ENCODE results near the gene SOX6. TPM values are rescaled to one million over a fixed set of nuclear protein-coding genes. Genes with fewer than 3 reads are reported as not detected.

The SOX6 gene
- total RNA-seq, 1 experiment from 2014 or later: 5.1 TPM

DNA sequence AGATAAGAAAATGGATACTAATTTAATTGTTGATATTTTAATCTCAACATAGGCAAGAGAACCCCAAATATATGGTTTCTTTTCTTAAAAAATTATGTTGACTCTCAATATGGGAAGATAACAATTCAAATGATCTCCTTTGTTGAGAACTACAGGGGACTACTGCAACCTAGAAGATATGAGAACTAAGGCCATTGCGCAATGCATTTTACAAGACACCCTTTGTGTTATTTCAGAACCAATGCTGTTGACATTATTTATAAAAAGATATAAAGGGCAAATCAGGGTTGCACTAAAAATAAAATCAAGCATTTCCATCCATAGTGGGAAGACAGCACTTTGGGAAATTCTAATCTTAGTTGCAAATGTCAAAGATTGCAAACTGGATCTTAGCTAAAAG is 322.3 kb downstream of the SOX6 start:
- Histone ChIP-seq H3K27ac (no peak overlapping the region), H3K36me3 (ENCODE audit: low read depth) (no peaks in the 10 kb centered on the region), H3K4me1 (replicated peaks; ENCODE audit: insufficient read depth) (no peaks in the 10 kb centered on the region), H2AFZ (no peak overlapping the region), H3K9me3 (ENCODE audit: insufficient read depth, low read depth) (no peaks in the 10 kb centered on the region), H3K9me2 (ENCODE audit: insufficient read depth) (no peaks in the 10 kb centered on the region), H4K20me1 (ENCODE audit: insufficient read depth) (no peaks in the 10 kb centered on the region), H3K79me2 (ENCODE audit: low read depth) (no peaks in the 10 kb centered on the region), H3K27me3 (ENCODE audit: insufficient read depth, low read depth) (no peaks in the 10 kb centered on the region), H3K4me3 (no peak overlapping the region), H3F3A (ENCODE audit: insufficient read depth, low read depth) (no peaks in the 10 kb centered on the region), H3K4me2 (no peak overlapping the region)
- POLR2A ChIA-PET (ENCODE audit: unreplicated experiment): no interaction called here
- CTCF ChIA-PET: no interaction called here
- intact Hi-C loops (cut with micrococcal nuclease; ENCODE audit: unreplicated experiment): loop anchor here (5.0 kb wide), 1 partner anchor 573 kb away; no protein-coding TSS in a partner anchor
- no peak for DNase-seq
- TF ChIP-seq, protein P1, sequence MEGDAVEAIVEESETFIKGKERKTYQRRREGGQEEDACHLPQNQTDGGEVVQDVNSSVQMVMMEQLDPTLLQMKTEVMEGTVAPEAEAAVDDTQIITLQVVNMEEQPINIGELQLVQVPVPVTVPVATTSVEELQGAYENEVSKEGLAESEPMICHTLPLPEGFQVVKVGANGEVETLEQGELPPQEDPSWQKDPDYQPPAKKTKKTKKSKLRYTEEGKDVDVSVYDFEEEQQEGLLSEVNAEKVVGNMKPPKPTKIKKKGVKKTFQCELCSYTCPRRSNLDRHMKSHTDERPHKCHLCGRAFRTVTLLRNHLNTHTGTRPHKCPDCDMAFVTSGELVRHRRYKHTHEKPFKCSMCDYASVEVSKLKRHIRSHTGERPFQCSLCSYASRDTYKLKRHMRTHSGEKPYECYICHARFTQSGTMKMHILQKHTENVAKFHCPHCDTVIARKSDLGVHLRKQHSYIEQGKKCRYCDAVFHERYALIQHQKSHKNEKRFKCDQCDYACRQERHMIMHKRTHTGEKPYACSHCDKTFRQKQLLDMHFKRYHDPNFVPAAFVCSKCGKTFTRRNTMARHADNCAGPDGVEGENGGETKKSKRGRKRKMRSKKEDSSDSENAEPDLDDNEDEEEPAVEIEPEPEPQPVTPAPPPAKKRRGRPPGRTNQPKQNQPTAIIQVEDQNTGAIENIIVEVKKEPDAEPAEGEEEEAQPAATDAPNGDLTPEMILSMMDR (conservative IDR thresholded peaks at IDR 0.05): no peak
- no peak for TF ChIP-seq EZH2 (IDR thresholded peaks at IDR 0.05; ENCODE audit: low read depth)
- BruUV-seq (replicated peaks): no TSS peak

DNA sequence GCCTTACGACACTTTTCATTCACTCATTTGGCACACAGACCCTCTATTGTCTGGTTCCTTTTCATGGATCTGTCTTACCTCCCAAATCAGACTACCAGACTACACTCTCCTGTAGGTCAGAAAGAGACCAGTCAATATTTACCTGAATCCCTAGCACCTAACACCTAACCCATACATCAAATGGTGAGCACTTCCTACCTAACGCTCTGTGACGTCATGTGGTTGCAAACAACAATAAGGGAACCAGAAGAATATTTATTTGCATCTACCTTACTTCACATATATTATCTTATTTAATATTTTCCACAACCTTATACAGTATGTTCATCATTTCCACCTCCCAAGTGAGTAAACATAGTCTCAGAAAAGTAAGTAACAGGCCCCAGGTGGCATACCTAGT is 323.4 kb downstream of the SOX6 start:
- Histone ChIP-seq H3K27ac (no peak overlapping the region), H3K9me2 (ENCODE audit: insufficient read depth) (no peaks in the 10 kb centered on the region), H3K79me2 (ENCODE audit: low read depth) (no peaks in the 10 kb centered on the region), H3F3A (ENCODE audit: insufficient read depth, low read depth) (no peaks in the 10 kb centered on the region), H3K4me3 (no peak overlapping the region), H3K9me3 (ENCODE audit: insufficient read depth, low read depth) (no peaks in the 10 kb centered on the region), H3K27me3 (ENCODE audit: insufficient read depth, low read depth) (no peaks in the 10 kb centered on the region), H3K4me1 (replicated peaks; ENCODE audit: insufficient read depth) (no peaks in the 10 kb centered on the region), H2AFZ (no peak overlapping the region), H3K36me3 (ENCODE audit: low read depth) (no peaks in the 10 kb centered on the region), H4K20me1 (ENCODE audit: insufficient read depth) (no peaks in the 10 kb centered on the region), H3K4me2 (no peak overlapping the region)
- ChIA-PET POLR2A (ENCODE audit: unreplicated experiment) (no interaction called here), CTCF (no interaction called here)
- intact Hi-C loops (cut with micrococcal nuclease; ENCODE audit: unreplicated experiment): loop anchor here (5.0 kb wide), 1 partner anchor 574 kb away; no protein-coding TSS in a partner anchor
- BruUV-seq (replicated peaks): no TSS peak
- DNase-seq: no peak
- TF ChIP-seq, protein P1 (conservative IDR thresholded peaks at IDR 0.05): no peak
- no peak for TF ChIP-seq EZH2 (IDR thresholded peaks at IDR 0.05; ENCODE audit: low read depth)

DNA sequence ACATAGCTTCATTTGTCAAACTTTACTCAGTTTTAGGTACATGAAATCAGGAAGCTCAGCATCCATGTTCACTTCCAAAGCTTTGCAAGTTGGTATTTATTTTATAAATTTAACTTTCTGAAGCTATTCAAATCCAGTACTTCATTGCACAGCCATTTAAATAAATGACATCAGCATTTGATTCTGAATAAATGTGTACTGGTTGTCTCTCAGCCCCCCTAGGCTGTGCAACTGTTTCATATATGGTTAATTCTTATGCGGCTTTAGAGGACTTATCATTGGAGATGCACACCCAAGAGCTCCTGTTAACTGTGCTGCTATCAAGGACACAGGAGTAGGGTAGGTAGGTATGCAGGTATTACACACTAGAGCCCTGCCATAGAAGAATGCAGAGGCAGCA is 325.1 kb downstream of the SOX6 start:
- intact Hi-C loops (cut with micrococcal nuclease; ENCODE audit: unreplicated experiment): loop anchor here (5.0 kb wide), 1 partner anchor 576 kb away; no protein-coding TSS in a partner anchor
- Histone ChIP-seq H3K27ac (no peak overlapping the region), H3K27me3 (ENCODE audit: insufficient read depth, low read depth) (no peaks in the 10 kb centered on the region), H3K4me1 (replicated peaks; ENCODE audit: insufficient read depth) (no peaks in the 10 kb centered on the region), H3K79me2 (ENCODE audit: low read depth) (no peaks in the 10 kb centered on the region), H3K4me3 (no peak overlapping the region), H3K9me2 (ENCODE audit: insufficient read depth) (no peaks in the 10 kb centered on the region), H3K9me3 (ENCODE audit: insufficient read depth, low read depth) (no peaks in the 10 kb centered on the region), H3K36me3 (ENCODE audit: low read depth) (no peaks in the 10 kb centered on the region), H3K4me2 (no peak overlapping the region), H2AFZ (no peak overlapping the region), H3F3A (ENCODE audit: insufficient read depth, low read depth) (no peaks in the 10 kb centered on the region), H4K20me1 (ENCODE audit: insufficient read depth) (no peaks in the 10 kb centered on the region)
- TF ChIP-seq EZH2 (IDR thresholded peaks at IDR 0.05; ENCODE audit: low read depth): no peak
- TF ChIP-seq, protein P1 (conservative IDR thresholded peaks at IDR 0.05): no peak
- no TSS peak for BruUV-seq (replicated peaks)
- ChIA-PET POLR2A (ENCODE audit: unreplicated experiment) (no interaction called here), CTCF (no interaction called here)
- DNase-seq: no peak
